ENCODE results near the gene LDLRAD2. TPM values are rescaled to one million over a fixed set of nuclear protein-coding genes. Genes with fewer than 3 reads are reported as not detected.

Gene LDLRAD2
- total RNA-seq, 1 experiment from 2014 or later, result 1.0 TPM

DNA sequence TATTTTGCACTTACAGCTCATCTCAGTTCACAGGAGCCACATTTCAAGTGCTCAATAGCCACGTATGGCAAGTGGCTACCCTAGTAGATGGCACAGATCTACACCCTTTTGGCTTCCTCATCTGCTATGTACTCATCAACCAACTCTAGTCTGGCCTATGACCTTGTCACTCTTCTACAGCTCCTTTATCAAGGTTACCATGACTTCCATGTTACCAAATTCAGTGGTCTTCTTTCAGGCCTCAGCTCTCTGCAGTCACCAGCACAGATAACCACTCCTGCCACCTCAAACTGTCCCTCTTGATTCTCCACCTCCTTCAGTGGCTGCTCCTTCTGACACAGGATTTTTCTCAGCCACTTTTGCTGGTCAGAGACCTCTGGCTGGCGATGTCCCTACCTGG, 17.4 kb upstream of the LDLRAD2 start:
- WGBS (ENCODE audit: extremely low coverage, insufficient read length, low lambda C conversion rate), result no CpG with 5 or more reads among the region's 2 CpGs
- peaks cover 5 to 13% of the 10 kb centered on the region in 2 experiments for H3K9me3 Mint-ChIP-seq

More for the DNA sequence above, 17.4 kb upstream of the LDLRAD2 start:
- DNase-seq, result no peak
- Histone ChIP-seq H2BK120ac (ENCODE audit: low read depth, low read length, poor library complexity, severe bottlenecking) (no peak overlapping the region), H4K8ac (replicated peaks; ENCODE audit: insufficient read length, low read depth, low read length) (no peak overlapping the region), H3K4ac (ENCODE audit: low read depth, low read length) (no peak overlapping the region), H3K14ac (ENCODE audit: insufficient read depth, low read length) (no peak overlapping the region), H2AK5ac (ENCODE audit: insufficient read length, low read length) (no peak overlapping the region), H2BK12ac (ENCODE audit: insufficient read length, low read depth, low read length) (no peak overlapping the region), H3K79me1 (ENCODE audit: insufficient read depth, low read depth, low read length, poor library complexity, severe bottlenecking) (no peaks in the 10 kb centered on the region), H3K18ac (ENCODE audit: insufficient read length, low read depth, low read length) (no peak overlapping the region), H3K23ac (ENCODE audit: insufficient read length, low read depth, low read length) (no peak overlapping the region), H3K23me2 (ENCODE audit: insufficient read length, low read depth, low read length, poor library complexity, severe bottlenecking) (no peaks in the 10 kb centered on the region), H3K56ac (ENCODE audit: insufficient read length, low read depth, low read length) (no peak overlapping the region), H4K5ac (ENCODE audit: insufficient read length, low read depth, low read length) (no peak overlapping the region), H2BK15ac (ENCODE audit: low read depth, low read length) (no peak overlapping the region), H3K4me1 (ENCODE audit: insufficient read depth, low read length) (no peaks in the 10 kb centered on the region), H4K20me1 (ENCODE audit: control insufficient read depth, insufficient read depth, insufficient read length) (no peaks in the 10 kb centered on the region), H3K79me2 (ENCODE audit: insufficient read depth, low read length) (no peaks in the 10 kb centered on the region), H3K27me3 (ENCODE audit: insufficient read depth, low read length) (no peaks in the 10 kb centered on the region), H3K9ac (ENCODE audit: extremely low read depth, insufficient read length, low read length) (no peak overlapping the region), H3T11ph (ENCODE audit: low read length) (no peak overlapping the region), H2BK5ac (ENCODE audit: insufficient read length, low read length) (no peak overlapping the region), H4K91ac (ENCODE audit: insufficient read length, low read depth, low read length) (no peak overlapping the region), H3K27ac (ENCODE audit: insufficient read length, low read depth, low read length) (no peak overlapping the region), H2AFZ (ENCODE audit: low read length) (no peak overlapping the region), H3K9me3 (ENCODE audit: control insufficient read depth, low read depth, low read length) (peaks cover 10% of the 10 kb centered on the region), H2BK20ac (ENCODE audit: low read depth, low read length, poor library complexity, severe bottlenecking) (no peak overlapping the region), H3K4me2 (ENCODE audit: insufficient read depth, insufficient read length, low read length) (no peak overlapping the region)
- Mint-ChIP-seq H3K27me3 (ENCODE audit: low read depth) (peaks cover 4% of the 10 kb centered on the region), H3K4me3 (no peak overlapping the region), H3K4me1 (peaks cover 5 to 6% of the 10 kb centered on the region in 2 experiments), H3K36me3 (ENCODE audit: insufficient read depth in 1 of 3, low read depth in 3 of 3) (peaks cover 0 to 9% (median 6%) of the 10 kb centered on the region in 3 experiments; a peak in 4 of 7 replicates), H3K27ac (no peak overlapping the region; a peak in 1 of 7 replicates)
- no peak for TF ChIP-seq CTCF (conservative IDR thresholded peaks at IDR 0.05)
